HuH-7.5 (cell line): Measurements from ENCODE around the gene PEX6.

ENCODE experiments used
- DNase-seq: peaks from one replicate; pipeline ENCODE4 v3.0.0; 2011; ENCODE audit warnings: low spot score

PEX6 gene, protein sequence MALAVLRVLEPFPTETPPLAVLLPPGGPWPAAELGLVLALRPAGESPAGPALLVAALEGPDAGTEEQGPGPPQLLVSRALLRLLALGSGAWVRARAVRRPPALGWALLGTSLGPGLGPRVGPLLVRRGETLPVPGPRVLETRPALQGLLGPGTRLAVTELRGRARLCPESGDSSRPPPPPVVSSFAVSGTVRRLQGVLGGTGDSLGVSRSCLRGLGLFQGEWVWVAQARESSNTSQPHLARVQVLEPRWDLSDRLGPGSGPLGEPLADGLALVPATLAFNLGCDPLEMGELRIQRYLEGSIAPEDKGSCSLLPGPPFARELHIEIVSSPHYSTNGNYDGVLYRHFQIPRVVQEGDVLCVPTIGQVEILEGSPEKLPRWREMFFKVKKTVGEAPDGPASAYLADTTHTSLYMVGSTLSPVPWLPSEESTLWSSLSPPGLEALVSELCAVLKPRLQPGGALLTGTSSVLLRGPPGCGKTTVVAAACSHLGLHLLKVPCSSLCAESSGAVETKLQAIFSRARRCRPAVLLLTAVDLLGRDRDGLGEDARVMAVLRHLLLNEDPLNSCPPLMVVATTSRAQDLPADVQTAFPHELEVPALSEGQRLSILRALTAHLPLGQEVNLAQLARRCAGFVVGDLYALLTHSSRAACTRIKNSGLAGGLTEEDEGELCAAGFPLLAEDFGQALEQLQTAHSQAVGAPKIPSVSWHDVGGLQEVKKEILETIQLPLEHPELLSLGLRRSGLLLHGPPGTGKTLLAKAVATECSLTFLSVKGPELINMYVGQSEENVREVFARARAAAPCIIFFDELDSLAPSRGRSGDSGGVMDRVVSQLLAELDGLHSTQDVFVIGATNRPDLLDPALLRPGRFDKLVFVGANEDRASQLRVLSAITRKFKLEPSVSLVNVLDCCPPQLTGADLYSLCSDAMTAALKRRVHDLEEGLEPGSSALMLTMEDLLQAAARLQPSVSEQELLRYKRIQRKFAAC

DNA sequence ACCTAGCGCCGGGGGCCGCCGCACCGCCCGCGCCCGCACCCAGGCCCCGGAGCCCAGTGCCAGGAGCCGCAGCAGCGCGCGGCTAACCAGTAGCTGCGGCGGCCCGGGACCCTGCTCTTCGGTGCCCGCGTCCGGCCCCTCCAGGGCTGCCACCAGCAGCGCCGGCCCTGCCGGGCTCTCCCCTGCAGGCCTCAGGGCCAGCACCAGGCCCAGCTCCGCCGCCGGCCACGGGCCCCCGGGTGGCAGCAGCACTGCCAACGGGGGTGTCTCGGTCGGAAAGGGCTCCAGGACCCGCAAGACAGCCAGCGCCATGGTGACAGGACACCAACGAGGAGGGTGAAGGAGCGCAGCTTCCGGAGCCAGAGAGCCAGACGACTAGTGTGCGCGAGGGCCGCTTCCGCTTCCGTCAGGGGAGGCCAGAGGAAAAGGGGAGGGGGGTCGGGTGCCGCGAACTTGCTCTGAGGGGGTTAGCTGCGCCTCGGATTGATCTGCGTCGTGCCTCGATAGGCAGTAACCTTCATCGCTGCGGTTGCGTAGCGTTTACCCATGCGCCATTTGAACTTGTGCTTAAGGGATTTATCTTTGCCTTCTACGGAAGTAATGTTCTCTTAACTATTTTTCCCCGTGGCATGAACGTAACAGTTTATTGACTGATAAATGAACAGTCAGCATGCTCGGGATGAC, at the start of gene PEX6:
Gene PEX6 (minus strand): TSS at position 343 of the 684 bp plus-strand sequence. CDS start 31 bp downstream, at position 312.
- DNase-seq: peak; percentile 75

DNA sequence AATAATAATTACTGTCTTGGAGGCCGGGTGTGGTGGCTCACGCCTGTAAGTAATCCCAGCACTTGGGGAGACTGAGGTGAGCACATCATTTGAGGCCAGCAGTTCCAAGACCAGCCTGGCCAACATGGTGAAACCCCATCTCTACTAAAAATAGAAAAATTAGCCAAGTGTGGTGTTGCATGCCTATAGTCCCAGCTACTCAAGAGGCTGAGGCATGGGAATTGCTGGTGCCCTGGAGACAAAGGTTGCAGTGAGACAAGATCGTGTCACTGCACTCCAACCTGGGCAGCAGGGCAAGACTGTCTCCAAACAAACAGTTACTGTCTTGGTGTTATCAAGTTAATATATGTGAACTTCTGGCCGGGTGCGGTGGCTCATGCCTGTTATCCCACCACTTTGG, 47.4 kb upstream of the PEX6 start:
- DNase-seq: no peak

DNA sequence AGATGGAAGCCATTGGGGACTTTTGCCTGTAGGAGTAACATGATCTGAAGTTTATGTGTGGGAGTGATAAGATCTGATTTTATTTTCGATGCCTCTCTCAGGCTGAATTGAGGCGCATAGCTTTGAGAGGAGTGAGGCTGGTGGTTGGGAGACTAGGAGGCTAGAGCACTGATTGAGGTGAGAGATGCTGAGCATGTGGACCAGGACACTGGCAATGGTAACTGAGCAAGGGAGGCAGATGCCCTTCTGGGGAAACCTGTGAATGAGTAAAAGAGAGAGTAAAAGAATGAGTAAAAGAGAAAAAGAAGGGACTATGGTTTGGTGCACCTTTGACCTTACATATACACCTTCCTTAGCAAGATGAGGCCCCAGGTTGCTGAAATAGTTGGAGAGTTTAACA, 45.5 kb upstream of the PEX6 start:
- DNase-seq: no peak

DNA sequence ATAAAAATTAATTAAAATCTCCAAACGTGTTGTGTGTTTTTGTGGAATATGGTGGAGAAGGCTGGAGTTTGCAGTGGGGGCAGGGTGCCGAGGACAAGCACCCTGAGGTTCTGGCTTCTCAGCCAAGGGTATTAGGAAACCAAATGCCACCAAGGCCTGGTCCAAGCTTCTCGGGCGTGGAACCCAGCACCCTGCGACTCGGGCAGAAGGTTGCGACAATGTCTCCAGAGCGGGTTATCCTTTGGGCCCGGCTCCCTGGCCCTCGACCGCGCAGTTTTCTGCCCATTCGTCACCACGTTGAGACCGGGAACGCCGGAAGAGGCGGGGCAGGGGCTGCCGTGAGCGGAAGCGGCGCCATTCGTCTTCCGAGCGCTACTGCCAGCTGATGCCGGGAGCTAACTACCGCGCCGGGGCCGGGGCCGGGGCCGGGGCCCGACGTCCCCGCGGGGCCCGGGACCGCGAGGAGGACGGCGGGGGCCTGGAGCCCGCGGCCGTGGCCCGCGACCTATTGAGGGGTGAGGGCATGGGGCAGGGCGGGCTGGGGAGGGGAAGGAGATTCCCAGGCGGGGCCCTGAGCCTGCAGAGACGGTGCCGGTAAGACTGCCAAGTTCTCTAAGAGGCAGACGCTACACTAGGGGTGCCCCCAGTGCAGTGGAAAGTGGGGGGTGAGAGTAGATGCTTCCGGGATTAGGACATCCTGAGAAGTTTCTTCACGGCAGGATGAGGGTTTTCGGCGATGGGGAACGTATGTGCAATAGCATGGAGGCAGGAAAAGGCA, 42.5 kb upstream of the PEX6 start, which contains the start of gene RRP36:
Gene RRP36 (plus strand): TSS at position 354 of the 778 bp plus-strand sequence. CDS start 32 bp downstream, at position 386.
- DNase-seq: peak; percentile 77

DNA sequence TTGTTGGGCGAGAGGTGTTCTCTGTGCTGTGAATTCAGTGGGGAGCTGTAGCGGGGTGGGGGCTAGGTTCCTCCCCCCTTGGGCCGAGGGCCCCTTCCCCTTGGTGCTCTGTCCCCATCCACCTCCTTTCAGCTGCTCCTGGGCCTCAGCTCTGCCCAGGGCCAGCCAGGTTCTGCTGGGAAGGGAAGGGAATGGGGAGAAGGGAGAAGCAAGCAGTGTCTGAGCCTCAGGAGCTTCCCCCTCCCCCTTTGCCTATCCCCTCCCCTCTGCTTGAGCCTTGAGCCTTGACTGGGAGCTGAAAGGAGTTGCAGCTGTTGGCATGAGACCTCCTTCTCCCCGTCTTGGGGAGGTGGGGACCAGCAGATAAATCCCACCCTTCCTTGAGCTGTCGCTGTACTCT, 41.9 kb upstream of the PEX6 start:
- DNase-seq: peak; percentile 22

DNA sequence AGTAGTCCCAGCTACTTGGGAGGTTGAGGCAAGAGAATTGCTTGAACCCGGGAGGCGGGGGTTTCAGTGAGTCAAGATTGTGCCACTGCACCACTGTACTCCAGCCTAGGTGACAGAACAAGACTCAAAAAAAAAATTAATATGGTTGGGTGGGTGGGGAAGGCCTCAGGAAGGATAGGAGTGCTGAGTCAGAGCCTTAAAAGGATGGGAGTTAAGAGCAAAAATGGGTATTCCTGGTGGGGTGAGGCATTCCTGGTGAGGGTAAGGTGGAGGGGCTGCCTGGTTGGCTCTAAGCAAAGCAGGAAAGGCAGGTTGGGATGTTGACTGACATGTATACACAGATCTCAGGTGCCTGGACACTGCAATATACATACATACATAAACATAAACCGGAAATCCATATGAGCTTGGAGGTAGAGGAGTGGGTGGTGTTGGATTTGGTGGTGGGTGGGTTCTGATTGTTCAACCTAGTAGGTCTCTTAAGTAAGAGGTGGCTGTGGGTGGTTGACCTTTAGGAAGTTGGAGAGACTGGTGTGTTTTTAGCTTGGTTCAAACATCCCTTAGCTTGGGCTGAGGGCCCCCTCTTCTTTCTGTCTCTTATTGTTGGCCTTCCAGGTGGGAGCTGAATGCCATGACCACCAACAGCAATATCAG, 41.2 kb upstream of the PEX6 start:
- DNase-seq: no peak

DNA sequence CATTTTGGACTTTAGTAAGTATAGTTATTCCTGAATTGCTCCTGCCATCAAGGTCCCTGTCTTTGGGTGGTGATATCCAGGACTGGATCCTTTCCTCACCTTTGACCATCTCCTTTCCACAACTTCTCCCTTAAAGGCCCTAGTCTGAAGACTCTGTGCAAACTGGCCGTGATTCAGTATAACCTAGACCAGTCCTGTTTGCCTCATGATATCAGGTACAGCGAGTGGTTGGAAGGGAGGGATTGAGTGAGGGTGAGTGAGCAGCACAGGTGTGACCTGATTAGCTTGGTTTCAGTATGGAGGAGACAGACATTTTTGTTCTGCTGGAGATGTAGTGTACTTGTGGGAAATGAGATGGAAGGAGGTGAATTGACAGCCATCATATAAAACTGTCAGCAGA, 40.2 kb upstream of the PEX6 start:
- DNase-seq: no peak

DNA sequence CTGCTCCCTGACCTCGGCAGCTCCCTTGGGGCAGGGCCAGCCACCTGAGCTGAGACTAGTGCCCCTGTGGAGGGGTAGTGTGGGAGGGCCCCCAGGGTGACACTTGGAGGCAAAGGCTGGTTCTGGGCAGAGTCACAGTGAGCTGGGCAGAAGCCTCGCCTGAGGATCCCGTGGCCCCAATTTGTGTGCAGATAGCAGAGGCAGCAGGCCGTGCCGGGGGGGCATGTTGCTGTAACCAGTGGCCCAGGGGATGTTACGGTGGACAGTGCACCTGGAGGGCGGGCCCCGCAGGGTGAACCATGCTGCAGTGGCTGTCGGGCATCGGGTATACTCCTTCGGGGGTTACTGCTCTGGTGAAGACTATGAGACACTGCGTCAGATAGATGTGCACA, 38.0 kb upstream of the PEX6 start:
- DNase-seq: no peak

DNA sequence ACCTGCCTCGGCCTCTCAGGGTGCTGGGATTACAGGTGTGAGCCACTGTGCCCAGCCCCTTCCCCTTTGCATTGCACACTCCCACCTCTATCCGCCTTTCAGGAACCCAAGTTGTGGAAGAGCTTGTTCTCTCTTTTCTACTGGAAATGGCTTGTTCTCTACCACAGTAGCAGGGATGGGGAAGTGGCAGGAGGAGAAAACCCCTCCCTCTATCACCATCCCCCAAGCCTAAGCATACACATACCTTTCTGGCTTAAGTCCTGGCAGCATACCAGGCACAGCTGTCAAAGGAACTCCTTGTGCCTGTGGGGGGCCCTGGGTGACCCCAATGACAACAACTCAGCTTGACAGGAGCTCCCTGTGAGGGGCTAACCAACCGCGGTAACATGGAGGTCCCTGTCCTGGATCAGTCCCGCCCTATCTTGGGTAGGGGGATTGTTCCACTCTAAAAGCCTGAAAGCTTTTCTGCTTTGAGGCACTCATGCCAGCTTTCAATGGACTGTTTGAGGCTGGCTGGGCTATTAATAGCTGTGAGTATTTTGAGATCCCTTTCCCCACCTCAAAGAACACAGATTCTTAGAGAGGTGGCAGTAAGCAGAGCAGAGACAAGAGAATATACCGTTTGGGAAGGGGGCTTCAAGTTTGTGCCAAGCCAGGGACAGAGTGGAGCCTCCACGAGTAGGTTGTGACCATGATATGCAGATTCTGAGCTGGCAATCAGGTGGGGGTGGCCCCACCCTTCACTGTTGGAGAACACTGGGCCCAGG, 37.4 kb upstream of the PEX6 start:
- DNase-seq: no peak

DNA sequence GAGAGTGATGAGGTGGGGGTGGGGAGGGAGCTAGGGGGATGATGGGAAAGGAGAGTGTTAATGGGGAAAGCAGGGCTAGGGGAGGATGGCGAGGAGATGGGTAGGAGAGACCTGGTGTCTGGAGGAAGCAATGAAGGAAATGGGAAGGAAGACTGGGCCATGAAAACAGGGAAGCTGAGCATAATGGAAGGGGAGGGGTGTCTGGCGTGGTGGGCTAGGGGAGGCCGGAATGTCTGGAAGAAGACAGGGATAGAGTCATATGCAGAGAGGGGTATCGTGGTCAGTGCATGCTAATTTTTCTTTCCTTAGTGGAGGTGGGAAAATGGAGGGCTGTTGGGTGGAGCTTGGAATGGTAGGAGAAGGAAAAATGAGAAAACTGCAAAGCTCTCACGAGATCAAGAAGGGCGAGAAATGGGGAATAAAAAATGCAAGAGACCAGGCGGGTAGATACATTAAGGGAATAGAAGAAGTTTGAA, 35.5 kb upstream of the PEX6 start:
- DNase-seq: no peak

DNA sequence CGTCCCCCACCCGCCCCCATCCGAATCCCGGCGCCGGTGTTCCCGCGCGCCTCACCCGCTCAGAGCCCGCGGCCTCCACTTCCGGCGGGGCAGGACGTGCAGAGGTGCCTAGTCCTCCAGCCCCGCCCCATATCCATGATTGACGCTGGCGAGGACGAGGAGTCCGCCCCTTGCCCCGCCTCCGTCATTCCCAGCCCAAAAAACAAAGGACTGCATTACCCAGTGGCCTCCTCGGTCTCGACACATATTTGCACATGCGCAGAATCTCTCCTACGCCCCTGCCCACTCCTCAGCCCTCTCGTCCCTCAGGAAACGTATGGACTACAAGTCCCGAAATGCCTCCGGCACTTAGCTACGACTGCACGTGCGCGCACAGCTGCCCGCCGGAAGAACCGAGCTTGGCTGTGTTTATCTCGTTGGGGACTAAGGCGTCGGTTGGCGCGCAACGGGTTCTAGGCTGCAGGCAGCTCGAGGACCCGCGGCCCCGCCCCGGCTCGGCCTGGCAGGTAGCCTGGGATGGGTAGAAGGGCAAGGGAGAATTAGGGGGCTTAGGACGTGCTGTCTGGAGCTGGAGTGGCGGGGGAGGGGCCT, 35.0 kb upstream of the PEX6 start, which contains the start of the genes KLHDC3 and MEA1:
Gene KLHDC3 (plus strand): TSS at position 407 of the 591 bp plus-strand sequence. CDS start 2,944 bp downstream, outside the sequence.
Gene MEA1 (minus strand): TSS at position 104 of the 591 bp plus-strand sequence. CDS start 133 bp downstream, outside the sequence.
- peak; percentile 91 for DNase-seq

DNA sequence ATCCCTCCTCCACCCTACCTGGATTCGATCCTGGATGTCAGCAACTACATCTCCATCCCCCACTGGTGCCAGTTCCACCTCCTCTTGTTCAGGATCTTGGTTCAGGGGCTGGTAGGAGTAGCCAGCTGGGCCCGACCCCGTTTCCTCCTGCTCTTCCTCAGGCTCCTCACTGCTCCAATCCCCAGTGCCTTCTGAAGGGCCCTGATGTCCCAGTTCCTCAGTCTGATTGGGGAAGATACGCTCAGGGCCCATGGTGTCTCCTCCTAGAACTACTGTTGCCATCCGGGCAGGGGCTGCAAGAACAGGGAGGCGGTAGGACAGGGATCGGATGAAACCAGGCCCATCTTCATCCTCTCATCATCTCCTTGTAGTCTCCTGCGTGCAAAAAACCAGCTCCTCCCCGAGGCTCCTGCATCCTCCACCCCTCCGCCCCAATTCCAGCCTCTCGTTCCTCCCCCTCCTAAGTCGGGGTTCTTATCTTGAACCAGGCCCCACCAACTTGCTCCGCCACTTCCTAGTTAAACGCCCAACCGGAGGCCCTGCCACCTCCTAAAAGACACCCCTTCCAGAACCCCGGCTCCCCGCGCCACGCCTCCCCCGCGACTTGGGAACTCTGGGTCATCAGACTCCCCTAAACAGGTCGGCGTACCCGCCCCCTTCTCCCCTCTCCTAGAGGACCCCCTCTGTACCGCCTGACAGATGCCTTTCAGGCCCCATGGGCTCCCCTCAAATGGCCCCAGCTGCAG, 34.3 kb upstream of the PEX6 start:
- no peak for DNase-seq

DNA sequence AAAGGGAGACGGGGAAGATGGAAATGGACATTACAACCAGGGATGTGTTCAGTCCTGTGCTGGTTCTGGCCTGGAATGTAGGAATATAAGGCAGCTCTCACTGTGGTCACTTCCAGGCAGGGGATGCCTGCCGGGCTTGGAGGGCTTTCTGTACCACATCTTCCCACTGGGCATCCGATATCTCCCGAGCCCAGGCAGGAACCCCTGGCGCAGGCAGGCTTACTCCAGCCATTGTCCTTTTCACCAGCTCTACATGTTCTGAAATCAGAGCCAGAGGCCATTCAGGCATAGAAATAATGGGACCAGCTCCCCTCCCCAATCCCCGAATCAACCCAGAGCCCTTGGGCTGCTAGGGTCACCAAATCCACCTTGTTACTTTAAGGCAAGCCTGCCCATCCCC, 33.4 kb upstream of the PEX6 start:
- no peak for DNase-seq

DNA sequence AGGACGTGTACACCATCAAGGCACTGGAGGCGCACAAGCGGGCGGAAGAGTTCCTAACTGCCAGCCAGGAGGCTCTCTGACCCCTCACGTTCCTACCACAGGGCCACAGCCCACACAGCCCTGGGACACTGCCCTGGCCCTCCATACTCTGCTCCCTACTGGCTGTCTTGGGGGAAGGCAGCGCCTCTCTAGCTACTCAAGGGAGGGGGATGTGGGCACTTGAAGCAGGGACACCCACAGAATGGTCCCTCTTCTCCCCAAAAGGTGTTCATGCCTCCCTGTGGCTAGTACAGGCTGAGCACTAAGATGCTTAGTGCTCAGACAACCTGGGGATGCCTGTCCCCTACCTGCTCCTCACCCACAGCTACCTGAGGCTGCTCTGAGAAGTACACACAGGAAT, 32.2 kb upstream of the PEX6 start:
- DNase-seq: no peak

DNA sequence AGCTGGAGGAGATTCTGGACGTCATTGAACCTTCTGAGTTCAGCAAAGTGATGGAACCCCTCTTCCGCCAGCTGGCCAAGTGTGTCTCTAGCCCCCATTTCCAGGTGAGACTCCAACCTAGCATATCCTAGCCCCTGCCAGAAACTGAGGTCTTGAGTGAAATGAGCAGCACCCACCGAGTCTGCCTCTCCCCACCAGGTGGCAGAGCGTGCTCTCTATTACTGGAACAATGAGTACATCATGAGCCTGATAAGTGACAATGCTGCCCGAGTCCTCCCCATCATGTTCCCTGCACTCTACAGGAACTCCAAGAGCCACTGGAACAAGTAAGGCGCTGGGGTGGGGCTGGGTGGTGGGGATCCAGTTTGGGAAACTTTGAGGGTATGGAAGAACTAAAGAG, 30.1 kb upstream of the PEX6 start:
- no peak for DNase-seq

DNA sequence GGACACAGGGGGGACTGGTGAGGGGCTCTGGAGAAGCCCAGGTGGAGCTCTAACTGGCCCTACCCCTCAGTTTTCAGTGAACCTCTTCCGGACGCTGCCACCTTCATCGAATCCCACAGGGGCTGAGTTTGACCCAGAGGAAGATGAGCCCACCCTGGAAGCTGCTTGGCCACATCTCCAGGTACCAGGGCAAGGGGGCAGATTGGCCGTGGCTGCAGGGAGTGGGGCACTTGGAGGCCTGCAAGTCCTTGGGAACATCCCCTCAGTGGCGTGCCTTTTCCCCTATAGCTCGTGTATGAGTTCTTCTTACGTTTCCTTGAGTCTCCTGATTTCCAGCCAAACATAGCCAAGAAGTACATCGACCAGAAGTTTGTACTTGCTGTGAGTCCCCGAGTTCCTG, 28.1 kb upstream of the PEX6 start:
- no peak for DNase-seq

DNA sequence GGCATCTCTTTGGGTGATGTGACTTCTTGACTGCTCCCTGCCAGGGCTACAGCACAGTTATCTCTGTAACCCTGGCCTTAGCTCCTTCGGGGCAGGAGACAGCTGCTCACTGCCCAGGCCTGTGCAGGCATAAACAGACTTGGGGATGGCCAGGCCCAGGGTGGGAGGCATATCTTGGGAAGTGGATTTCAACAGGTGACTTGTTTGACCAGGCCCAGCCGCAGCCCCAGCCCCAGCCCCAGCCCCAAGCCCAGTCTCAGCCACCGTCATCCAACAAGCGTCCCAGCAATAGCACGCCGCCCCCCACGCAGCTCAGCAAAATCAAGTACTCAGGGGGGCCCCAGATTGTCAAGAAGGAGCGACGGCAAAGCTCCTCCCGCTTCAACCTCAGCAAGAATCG, 27.3 kb upstream of the PEX6 start:
- DNase-seq: no peak

DNA sequence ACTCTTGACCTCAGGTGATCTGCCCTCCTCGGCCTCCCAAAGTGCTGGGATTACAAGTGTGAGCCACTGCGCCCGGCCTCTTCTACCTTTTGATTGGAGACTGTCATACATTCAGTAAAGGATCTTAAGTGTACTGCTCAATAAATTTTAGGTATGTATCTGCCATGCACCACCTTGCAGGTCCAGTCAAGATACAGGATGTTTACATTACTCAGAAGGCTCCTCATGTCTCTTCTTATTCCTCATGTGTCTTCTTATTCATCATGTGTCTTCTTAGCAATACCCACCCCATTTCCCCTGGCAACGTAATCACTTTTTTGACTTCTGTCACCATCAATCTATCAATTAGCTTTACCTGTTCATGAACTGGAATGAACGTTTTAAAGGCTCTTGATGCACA, 26.9 kb upstream of the PEX6 start:
- DNase-seq: no peak

DNA sequence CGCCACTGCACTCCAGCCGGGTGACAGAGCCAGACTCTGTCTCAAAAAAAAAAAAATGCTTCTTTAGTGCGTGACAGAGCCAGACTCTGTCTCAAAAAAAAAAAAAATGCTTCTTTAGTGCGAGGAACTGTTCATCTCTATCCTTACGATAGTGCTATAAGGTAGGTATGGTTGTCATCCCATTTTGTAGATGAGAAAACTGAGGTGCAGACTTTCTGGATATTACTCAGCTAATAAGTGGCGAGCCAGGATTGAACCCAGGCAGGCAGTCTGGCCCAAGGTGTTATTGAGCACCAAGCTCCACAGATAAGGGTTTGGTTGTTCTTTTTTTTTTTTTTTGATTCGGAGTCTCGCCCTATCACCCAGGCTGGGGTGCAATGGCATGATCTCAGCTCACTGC, 22.9 kb upstream of the PEX6 start:
- DNase-seq: no peak
